RPMI8226 (cell line): Measurements from ENCODE around the gene MBP.
A peak's percentile ranks its signal among the peaks of the same experiment; 100 is the strongest.

Source experiments
- DNase-seq: peaks from one replicate; pipeline ENCODE4 v3.0.0-alpha.2; 2015

The MBP gene

DNA sequence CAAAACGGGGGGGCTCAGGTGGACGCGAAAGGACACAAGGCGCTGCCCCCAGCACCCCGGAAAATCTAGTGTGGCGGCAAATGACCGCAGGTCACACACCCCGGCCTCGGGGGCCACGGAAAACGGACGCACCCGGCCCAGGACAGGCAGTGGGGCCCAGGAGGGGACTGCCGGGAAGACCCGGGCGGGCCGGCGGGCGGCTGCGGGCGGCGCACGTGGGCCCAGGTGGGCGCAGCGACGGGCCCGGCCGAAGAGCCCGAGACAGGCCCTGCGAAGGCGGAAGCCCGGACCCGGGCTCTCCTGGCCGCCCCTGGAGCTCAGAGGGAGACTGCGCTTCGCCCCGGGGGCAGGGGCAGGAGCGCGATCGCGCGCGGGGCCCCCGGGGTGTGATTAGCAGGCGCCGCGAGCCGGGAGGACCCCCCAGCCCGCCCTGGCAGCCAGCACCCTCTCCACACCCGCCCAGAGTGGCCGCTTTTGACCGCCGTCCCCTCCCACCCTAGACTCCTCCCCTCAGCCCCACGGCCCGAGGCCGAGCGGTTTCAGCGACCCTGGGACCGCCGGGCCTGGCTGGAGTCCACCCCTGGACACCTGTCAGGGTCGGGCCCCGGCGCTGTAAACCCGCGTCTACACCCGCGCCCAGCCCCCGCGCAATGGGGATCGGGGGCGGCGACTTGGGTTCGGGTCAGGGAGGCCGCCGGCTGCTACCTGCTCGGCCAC is 773 bp downstream of the MBP start:
- peak; percentile 73 for DNase-seq

DNA sequence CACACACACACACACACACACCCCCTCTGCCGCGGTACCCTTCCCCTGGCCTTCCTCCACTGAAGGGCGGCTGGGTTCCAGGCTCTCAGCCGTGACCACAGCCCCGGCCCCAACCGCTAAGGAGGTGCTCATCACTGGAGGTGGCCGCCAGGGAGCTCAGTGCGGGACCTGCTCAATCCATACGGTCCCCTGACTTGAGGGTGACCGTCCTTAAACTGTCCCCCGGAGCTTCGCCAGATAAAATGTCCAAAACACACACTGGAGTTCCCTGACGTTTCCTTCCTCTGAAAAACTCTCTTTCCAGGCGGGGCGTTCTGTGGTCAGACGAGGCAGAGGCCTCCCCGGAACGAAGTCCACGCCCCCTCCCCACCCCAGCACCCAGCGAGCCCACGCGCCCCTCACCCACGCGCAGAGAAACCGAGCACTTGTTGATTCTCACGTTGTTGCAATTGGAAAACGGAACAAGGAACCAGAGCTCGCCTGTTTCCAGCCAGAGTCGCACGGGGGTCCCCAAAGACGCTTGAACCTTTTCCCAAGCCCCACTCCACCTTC is 1.4 kb downstream of the MBP start:
- peak; percentile 71 for DNase-seq

DNA sequence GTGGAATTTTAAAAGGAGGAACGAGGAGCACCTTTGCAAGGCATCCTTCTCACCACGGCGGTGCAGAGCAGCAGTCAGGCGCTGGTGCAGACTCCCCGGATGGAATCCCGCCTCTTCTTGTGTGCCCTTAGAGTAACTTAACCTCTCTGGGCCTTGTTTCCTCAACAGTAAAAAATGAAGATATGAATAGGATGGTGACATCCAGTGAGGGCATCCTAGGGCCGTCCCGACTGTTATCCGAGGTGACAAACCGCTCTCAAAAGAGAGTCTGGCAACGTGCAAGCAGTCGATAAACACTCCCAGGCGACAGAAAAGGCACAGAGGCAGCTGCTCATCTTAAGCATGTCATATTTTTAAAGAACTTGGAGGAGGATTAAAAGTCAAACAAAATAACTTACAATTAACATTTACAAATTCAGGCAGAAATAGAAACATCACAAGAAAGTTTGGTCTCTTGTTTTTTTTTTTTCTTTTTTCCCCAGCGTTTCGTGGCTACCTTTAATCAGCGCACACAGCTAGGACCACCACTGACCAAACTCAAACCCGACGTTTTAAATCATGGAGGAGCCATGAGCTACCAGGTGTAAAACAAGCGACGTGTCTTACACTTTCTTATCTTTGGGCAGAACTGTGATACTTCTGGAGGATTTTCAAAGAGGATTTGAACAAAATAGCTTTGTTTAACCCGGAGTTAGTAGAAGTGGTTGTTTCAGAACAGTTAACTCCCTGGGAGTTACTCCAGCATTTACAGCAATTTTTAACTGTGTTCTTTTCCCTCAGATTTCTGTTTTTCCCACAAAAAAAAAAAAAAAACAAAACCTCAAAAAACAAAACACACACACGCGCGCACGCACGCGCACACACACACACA is 2.1 kb downstream of the MBP start:
- peak; percentile 30 for DNase-seq

DNA sequence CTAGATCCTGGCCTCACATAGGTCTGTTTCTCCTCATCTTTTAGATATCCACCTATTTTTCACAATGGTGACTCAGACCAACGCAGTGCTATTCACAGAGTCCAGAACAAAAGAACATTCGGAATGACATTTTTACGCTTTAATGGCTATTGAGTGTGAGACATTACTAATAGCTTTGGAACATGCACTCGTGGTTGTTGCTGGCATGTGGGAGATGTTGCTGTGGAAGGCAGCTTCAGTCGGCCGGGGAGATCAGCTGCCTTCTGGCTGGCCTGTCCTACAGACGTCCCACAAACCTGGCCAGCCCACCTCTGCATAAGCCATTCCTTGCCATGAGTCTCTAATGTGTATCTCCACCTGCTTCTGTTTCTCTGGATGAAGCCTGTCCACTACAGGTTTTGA is 3.4 kb downstream of the MBP start:
- no peak for DNase-seq

DNA sequence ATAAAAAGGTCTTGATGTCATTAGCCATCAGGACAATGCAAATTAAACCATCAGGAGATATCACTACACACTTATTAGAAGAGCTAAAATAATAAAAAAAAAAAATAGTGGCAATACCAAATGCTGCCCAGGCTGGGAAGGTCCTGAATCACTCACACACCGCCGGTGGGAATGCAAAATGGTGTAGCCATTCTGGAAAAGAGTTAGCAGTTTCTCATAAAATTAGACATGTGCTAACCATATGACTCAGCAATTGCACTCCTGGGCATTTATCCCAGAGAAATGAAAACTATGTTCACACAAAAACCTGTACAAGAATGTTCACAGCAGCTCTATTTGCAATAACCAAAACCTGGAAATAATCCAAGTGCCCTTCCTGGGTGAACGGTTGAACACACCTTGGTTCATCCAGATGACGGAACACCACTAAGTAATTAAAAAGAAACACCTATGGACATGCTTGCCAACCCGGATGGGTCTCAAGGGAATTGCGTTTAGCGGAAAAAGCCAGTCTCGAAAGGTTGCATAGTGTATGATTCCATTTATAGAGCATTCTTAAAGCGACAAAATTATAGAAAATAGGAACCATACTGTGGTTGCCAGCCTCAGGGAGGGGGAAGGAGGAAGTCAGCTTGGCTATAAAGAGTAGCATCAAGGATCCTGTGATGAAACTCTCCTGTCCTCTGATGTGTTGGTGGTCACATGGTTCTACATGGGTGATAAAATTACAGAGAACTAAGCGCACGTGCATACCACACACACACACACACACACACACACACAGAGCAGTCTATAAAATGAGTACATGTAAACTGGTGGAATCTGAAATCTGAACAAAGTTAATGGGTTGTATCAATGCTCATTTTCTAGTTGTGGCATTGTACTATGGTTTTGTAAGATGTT is 4.6 kb downstream of the MBP start:
- peak; percentile 93 for DNase-seq

DNA sequence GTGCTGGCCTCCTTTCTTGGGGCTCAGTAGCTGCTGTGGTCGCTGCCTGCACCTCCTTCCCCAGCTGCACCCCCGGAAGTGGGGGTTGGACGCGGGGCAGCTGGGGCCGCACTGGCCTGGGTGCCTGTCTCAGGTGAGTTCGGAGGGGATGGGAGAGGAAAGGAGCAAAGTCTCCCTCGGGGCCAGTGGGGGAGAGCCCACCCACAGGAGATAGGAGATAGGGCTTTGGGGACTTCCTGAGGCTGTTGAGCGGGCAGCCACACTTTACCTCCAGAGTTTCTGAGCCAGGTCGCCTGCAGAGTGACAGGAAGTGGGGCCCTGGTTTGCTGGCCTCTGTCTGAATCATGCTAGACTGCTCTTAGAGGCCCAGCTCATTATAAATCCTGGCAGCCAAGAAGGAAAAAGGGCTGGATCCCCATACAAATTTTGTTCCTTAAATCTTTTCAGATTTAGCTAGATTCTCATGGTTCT is 8.1 kb downstream of the MBP start:
- DNase-seq: peak; percentile 59

DNA sequence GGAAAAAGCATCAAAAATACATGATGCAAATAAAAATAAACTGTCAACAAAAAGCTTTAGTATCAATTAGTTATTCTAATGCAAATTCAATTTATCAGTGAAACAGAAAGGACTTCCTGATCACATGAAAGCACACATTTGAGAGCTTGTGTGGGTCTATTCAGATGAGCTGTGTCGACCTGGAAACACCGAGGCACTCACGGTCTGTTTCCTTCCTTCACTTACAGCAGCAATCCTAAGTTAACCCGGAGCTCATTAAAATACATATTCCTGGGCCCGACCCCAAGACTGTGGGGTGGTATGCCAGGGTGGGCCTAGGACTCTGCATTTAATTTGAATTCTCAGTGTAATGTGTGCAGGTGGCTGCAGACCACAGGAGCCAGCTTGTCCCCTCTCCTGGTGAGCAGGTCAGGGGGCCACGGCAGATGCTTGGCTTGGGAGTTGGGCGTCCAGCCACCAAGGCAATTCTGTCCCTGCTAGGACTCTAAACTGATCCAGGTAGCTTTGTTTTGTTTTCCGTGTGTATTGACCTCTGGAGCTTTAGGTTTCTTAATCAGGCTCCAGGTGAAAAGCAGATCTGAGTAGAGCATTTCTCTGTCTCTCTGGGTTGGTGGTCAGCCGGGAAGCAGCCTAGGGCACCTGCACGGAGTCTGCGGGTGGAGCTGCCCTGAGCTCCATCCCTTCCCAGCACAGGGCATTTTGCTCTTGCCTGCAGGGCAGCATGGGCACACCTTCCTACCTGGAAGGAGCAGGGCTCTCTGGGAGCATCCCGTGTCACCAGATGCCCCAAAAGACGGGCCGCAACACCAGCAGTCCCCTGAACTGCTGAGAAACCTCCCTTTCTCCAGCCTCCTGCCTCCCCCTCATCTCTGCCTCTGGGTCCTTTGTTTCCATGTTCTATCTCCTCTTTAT is 9.0 kb downstream of the MBP start:
- no peak for DNase-seq

DNA sequence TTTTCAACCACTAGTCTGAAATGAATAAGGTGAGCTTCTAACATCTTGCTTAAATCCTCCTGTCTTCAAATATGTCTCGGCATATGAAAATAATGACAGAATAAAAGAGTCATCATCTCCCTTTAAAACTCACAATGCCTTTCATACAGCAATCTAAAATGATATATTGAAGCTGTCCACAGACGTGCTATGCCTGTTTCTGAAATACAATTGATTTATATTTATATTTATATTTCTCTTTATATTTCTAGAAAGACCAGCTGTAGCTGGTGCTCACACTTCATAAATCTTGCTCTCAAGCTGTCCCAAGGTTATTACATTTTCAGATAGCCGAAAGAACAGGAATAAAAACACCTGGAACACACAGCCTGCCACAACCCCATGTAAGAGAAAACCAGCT is 11.1 kb downstream of the MBP start:
- DNase-seq: no peak

DNA sequence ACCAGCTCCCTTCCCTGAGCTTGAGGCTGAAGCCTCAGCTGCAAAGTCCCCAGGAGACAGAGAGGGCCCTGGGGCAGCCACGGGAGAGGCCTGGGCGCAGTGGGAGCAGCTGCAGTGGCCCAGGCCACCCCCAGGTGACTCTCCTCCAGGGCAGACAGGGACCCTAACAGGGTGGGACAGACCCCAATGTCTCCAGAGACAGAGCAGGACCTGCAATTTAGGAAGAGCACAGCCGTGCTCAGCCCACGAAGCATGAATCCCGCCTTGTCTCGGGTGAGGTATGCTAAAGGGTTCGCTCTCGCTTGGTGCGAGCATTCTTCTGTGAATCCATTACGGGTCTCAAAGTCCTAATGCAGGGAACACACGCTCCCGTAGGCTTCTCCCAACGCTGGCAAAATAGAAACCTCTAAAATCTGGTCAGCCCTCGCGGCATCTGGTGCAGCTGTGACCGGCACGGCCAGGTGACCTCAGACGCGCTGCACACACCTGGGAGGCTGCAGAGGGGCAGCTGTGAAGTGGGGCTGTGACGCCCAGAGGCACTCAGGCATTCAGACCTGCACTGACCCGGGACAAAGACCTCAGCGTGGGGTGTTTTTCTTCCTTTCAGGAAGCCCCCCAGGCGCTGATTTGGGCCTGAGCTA is 12.6 kb downstream of the MBP start:
- no peak for DNase-seq

DNA sequence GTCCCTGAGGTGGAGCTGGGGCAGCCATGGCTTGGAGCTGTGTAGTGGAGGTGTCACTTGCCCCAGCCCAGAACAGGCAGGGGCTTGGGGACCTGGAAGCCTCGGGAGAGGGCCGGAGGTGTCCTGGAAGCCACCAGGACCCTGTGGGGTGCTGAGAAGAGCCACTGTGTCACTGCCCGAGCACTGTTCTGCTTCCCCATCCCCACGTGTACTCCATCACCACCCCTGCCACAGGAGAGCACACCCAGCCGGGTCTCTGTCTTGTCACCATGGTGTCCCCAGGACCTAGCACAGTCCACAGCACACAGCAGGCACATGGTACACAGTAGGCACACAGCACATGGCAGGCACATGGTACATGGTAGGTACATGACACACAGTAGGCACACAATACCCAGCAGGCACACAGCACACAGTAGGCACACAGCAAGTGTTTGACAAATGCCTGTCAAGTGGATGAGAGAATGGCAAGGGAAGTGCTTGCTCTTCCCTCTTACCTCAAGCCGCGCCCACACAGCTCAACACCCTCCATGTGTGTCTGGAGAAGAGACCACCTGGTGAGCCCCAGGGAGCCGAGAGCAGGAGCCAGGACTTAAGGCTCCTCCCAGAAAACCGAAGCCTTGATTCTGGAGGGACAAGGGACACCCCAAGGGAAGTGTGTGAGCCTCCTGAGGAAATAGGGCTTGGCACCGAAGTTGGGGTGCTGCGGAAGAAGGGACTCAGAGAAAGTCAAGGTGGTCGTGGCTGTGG is 13.3 kb downstream of the MBP start:
- DNase-seq: no peak

DNA sequence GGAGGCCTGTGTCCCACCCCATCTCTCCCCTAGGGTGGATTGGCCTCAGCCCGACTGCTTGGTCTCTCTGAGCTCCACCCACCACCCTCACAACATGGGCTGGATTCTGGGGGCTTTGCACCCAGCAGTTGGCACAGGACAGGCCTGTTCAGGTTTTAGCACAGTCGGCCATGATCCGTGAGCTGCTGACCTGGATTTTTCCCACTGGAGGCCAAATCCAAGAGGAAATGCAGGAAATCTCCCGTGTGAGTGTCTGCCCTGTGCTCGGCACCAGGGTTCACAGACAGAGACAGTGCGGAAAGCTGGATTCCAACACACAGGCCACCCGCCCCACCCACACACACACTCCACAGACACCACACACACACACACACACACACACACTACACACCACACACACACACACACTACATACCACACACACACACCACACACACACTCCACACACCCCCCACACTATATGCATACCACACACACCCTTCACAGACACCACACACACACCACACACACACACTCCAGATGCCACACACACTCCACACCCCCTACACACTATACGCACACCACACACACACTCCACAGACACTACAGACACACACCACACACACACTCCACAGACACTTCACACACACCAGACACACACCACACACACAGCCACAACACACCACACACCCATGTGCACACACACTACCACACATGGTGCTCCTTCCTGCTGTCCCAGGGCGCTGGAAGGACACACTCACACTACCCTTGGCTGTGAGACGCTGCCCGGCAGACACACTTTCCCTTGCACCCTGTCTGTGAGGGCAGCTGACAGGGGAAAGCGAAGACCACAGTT is 14.1 kb downstream of the MBP start:
- no peak for DNase-seq

DNA sequence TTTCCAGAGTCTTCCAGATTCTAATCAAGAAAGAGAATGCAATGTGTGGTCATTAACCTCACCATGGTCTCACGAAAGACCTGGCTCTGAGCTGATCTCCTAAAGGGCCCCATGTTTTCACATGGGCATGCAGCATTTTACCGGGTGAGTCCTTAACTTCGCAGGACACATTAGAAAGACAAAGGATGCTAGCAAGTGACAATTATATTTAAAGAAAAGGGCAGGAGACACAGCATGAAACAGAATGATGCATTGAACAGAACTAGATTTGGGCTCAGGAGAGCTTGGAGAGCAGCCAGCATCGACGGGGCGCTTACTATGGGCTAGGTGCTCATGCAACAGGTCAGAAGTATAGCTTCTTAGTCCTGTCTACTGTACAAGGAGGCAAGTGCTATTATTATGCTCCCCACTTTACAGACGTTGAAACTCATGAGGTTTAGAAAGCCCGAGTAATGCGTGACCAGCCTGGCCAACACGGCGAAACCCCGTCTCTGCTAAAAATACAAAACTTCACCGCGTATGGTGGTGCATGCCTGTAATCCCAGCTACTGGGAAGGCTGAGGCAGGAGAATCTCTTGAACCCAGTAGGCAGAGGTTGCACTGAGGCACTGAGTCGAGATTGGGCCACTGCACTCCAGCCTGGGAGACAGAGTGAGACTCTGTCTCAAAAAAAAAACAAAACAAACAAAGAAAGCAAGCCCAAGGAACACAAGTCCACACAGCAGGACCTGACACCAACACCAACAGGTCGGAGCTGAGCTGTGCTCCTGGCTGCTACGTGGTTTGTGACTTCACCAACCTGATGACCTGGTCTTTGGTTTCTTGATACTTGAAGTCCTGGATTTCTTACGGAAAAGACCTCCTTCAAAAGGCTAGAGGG is 16.1 kb downstream of the MBP start:
- DNase-seq: no peak

DNA sequence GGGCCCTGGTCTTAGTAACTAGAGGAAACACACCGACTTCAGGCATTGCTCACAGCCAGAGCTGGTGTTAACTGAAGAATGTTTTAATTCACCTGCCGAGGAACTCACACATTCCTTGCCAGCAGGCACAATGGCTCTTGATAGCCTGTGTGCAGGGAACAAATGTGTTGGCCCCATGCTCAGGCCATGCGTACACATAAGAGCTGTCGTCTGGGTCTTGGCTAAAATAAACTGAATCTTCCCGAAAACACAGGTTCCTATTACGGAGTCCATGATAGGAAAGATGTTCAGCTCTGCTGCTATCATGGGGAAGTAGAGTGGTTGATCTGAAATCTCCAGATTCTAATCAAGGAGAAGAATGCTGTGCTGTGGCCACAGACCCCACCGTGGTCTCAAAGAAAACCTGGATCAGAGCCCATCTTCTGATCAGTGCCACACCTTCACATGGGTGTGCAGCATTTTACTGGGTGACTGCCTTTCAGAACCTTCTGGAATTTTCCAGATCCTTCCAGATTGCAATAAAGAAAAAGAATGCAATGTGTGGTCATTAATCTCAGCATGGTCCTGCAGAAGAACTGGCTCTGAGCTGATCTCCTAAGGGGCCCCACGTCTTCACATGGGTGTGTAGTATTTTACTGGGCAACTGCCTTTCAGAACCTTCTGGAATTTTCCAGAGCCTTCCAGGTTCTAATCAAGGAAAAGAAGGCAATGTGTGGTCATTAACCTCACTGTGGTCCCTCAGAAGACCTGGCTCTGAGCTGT is 17.2 kb downstream of the MBP start:
- no peak for DNase-seq

DNA sequence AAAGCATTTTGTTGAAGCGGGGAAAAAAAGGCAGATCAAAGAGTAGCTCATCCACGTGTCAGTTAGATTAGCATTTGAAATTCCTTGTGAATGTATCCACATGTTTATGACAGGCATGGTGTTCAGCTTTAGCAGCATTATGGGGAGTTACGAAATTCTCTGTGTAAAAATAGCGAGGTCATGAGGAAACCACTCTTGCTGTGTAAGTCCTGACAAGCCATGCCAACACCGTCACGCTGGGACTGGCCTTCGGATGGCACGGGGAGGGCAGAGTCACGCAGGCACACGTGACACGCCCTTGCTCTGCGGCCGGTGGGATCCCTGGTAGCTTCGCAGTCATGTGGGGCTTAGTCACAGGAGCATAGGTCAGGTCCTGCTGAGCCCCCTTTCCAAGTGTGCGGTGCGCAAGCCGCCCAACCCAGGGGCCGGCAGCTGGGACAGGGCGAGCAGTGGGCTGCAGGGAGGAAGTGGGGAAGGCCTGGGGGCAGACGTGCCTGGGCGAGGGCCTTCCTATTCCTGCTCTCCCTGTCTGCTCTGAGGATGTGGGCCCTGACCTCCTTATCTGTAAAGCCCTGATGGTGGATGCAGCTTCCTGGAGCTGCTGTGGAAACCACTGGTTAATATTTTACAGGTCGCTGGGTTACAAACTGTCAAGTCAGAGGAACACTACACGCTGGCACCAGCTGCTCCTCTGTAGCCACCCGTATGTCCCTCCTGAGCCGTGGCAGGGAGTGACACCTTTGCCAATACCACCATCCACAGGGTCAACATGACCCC is 18.0 kb downstream of the MBP start:
- no peak for DNase-seq

DNA sequence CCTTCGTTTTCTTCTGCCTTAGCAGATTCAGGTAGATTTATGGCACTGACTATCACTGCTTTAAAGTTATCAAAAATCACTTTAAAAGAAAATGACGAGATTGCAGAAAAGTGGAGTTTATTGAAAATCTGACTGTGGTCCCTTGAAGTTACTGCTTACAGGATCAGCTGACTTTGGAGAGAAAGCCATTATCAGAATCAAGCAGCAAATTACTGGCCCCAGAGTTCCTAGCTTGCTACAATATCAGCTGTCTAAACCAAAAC is 18.5 kb downstream of the MBP start:
- DNase-seq: no peak

DNA sequence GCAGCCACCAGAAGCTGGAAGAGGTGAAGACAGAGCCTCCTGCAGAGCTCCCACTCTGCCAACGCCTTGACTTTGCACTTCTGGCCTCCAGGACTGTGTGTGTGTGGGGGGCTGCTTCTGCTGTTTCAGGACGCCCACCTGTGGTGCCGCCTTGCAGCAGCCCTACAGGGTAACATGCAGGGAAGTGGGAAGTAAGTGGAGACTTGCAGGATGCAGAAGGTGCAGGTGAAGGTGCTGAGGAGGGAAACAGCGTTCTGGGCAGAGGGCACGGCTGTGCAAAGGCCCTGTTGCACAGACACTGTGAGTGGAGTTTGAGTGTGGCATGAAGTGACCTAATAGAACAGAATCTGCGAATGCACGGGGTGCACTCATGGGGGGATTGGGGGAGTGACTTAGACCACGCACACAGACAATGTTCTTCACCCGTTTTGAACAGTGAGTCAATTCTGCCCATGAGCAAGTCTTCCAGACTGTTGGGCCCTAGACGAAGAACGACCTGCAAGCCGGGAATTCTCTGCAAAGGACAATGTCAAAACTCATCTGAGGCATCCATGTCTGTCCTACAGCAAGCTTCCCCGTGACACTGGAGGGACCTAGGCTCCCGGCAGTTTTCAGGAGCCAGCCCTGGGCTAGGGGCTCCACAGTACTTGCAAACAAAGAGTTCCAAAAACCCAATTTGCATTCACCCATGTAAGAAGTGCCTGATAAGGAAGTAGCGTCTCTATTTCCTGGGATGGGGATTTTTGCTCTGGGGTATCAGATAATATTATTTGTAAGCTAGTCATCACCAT is 19.0 kb downstream of the MBP start:
- DNase-seq: no peak
